Right atrium auricular region (tissue), 2 donors: ENCODE data around the gene AIM2. TPM values are rescaled to one million over a fixed set of nuclear protein-coding genes. Genes with fewer than 3 reads are reported as not detected.
"Not testable (repeated sequence)": the region's sequence is repeated elsewhere in the genome, so short reads cannot be mapped to it uniquely, and the experiment has no call there.

Experiments
- DNase-seq: peaks from one replicate; pipeline ENCODE4 v3.0.0-alpha.2; 2019; ENCODE audit warnings: low spot score
- H3K27ac ChIP-seq, 2 donors: fragments of 200-600 bp; sonication (generic); 1 replicate in 1 of 2; 2 replicates in 1 of 2; pipeline ENCODE4 v1.5.1; 2016 to 2019
- H3K27me3 ChIP-seq, 2 donors: fragments of 200-600 bp; sonication (generic); one replicate each; pipeline versions ENCODE4 v1.5.1 to v1.6.0; 2017 to 2019
- H3K36me3 ChIP-seq: fragments of 200-600 bp; sonication (generic); one replicate; pipeline ENCODE4 v1.5.1; 2016
- H3K4me1 ChIP-seq, 2 donors: fragments of 200-600 bp; sonication (generic); one replicate each; pipeline versions ENCODE4 v1.5.1 to v1.6.0; 2017 to 2019
- H3K4me3 ChIP-seq, 2 donors: fragments of 200-600 bp; sonication (generic); 1 replicate in 1 of 2; 2 replicates in 1 of 2; pipeline ENCODE4 v1.5.1; 2017 to 2019; ENCODE audit warnings: mild to moderate bottlenecking in 1 of 2, moderate library complexity in 1 of 2
- H3K9me3 ChIP-seq, 2 donors: fragments of 200-600 bp; sonication (generic); one replicate each; pipeline ENCODE4 v1.5.1; 2019
- total RNA-seq, 2 donors: library from RNA; depleted of rRNA; stranded (reverse); fragments of >200 nt; gene quantifications; one replicate each; pipeline ENCODE4 v1.1.0, GENCODE V29; 2016
- TF ChIP-seq, protein P1 (sequence below), 2 donors: fragments of 200-600 bp; sonication (generic); IDR thresholded peaks; one replicate each; pipeline ENCODE4 v1.5.1; 2019; ENCODE audit warnings: antibody characterized with exemption in 2 of 2

AIM2 gene
- total RNA-seq, 2 donors from 2014 or later: not detected

GRCh38 chr1:159040893-159041724, 35.5 kb downstream of the AIM2 start:
- H3K4me1 ChIP-seq: no peaks in the 10 kb centered on the region

GRCh38 chr1:159040206-159040605, 36.4 kb downstream of the AIM2 start:
- peaks cover 54% of the 10 kb centered on the region for H3K36me3 ChIP-seq
- H3K27ac ChIP-seq: no peak overlapping the region
- H3K9me3 ChIP-seq: no peaks in the 10 kb centered on the region
- no peak overlapping the region for H3K4me3 ChIP-seq
- DNase-seq: no peak
- no peaks in the 10 kb centered on the region for H3K27me3 ChIP-seq
- TF ChIP-seq, protein P1, sequence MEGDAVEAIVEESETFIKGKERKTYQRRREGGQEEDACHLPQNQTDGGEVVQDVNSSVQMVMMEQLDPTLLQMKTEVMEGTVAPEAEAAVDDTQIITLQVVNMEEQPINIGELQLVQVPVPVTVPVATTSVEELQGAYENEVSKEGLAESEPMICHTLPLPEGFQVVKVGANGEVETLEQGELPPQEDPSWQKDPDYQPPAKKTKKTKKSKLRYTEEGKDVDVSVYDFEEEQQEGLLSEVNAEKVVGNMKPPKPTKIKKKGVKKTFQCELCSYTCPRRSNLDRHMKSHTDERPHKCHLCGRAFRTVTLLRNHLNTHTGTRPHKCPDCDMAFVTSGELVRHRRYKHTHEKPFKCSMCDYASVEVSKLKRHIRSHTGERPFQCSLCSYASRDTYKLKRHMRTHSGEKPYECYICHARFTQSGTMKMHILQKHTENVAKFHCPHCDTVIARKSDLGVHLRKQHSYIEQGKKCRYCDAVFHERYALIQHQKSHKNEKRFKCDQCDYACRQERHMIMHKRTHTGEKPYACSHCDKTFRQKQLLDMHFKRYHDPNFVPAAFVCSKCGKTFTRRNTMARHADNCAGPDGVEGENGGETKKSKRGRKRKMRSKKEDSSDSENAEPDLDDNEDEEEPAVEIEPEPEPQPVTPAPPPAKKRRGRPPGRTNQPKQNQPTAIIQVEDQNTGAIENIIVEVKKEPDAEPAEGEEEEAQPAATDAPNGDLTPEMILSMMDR (IDR thresholded peaks at IDR 0.05): no peak
- no peaks in the 10 kb centered on the region for H3K4me1 ChIP-seq

More at GRCh38 chr1:159040893-159041724, 35.5 kb downstream of the AIM2 start:
- Histone ChIP-seq H3K9me3 (no peaks in the 10 kb centered on the region), H3K27me3 (no peaks in the 10 kb centered on the region), H3K27ac (no peak overlapping the region), H3K36me3 (peaks cover 55% of the 10 kb centered on the region), H3K4me3 (no peak overlapping the region)
- TF ChIP-seq, protein P1 (IDR thresholded peaks at IDR 0.05): no peak
- DNase-seq: no peak

- H3K27ac ChIP-seq: no peak overlapping the region
- TF ChIP-seq, protein P1 (IDR thresholded peaks at IDR 0.05): no peak
- no peak overlapping the region for H3K4me3 ChIP-seq
- DNase-seq: no peak
- H3K36me3 ChIP-seq: peaks cover 61% of the 10 kb centered on the region
- H3K4me1 ChIP-seq: peaks cover 0 to 9% of the 10 kb centered on the region in 2 donors
- H3K27me3 ChIP-seq: no peaks in the 10 kb centered on the region
- H3K9me3 ChIP-seq: peaks cover 0 to 10% of the 10 kb centered on the region in 2 donors
These were observed 45.6 kb downstream of the AIM2 start for GRCh38 chr1:159030877-159031447.

DNA sequence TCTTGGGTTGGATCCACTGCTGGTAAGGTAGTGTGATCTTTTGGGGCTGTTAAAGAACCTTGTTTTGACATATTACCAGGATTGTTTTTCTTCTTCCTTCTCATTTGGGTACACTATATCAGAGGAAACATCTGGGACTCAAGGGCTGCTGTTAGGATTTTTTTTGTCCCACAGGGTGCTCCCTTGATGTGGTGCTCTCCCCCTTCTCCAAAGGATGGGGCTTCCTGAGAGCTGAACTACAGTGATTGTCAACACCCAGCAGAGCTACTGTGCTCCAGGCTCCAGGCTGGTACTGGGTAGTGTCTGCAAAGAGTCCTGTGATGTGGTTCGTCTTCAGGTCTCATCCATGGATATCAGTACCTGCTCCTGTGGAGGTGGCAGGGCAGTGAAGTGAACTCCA, 46.3 kb downstream of the AIM2 start:
- Histone ChIP-seq H3K4me3 (no peak overlapping the region), H3K27me3 (no peaks in the 10 kb centered on the region), H3K36me3 (peaks cover 59% of the 10 kb centered on the region), H3K9me3 (peaks cover 0 to 10% of the 10 kb centered on the region in 2 donors), H3K4me1 (peaks cover 0 to 9% of the 10 kb centered on the region in 2 donors), H3K27ac (no peak overlapping the region)
- TF ChIP-seq, protein P1 (IDR thresholded peaks at IDR 0.05): no peak
- no peak for DNase-seq

GRCh38 chr1:159026841-159027240, 49.7 kb downstream of the AIM2 start:
- H3K4me3 ChIP-seq, H3K4me1 ChIP-seq: not testable (repeated sequence)
- H3K36me3 ChIP-seq: peaks cover 38% of the 10 kb centered on the region

DNA sequence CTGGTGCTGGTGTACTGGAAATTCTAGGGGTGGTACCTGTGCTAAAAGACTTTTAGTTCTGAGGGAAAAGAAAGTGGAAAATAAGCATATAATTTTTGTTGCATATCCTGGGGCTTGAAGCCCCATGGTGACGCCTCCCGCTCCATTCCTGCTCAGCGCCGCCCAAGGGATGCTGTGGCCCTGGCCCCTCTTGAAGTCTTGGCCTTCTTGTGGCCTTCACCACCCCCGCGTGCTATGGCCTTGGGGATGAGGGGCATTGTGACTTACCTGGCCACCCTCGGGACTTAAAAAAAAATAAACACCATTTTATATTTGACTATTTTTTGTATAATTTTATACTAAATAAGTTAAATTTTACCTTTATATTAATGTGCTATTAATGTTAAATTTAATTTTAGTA, 51.5 kb downstream of the AIM2 start:
- TF ChIP-seq, protein P1 (IDR thresholded peaks at IDR 0.05): no peak
- no peak overlapping the region for H3K4me3 ChIP-seq
- no peaks in the 10 kb centered on the region for H3K27me3 ChIP-seq
- H3K36me3 ChIP-seq: peaks cover 37% of the 10 kb centered on the region
- H3K4me1 ChIP-seq: no peaks in the 10 kb centered on the region
- H3K9me3 ChIP-seq: peaks cover 0 to 9% of the 10 kb centered on the region in 2 donors
- DNase-seq: no peak
- H3K27ac ChIP-seq: no peak overlapping the region

More at GRCh38 chr1:159026841-159027240, 49.7 kb downstream of the AIM2 start:
- not testable (repeated sequence) for H3K27me3 ChIP-seq, DNase-seq, H3K27ac ChIP-seq
- H3K9me3 ChIP-seq: peaks cover 0 to 10% of the 10 kb centered on the region in 2 donors
